ENCODE measurements around the gene SUPV3L1. TPM values are rescaled to one million over a fixed set of nuclear protein-coding genes. Genes with fewer than 3 reads are reported as not detected.
A peak's percentile ranks its signal among the peaks of the same experiment; 100 is the strongest.

SUPV3L1 gene
- total RNA-seq, 3 donors from 2014 or later, result 24.3 to 40.1 (median 28.5) TPM

DNA sequence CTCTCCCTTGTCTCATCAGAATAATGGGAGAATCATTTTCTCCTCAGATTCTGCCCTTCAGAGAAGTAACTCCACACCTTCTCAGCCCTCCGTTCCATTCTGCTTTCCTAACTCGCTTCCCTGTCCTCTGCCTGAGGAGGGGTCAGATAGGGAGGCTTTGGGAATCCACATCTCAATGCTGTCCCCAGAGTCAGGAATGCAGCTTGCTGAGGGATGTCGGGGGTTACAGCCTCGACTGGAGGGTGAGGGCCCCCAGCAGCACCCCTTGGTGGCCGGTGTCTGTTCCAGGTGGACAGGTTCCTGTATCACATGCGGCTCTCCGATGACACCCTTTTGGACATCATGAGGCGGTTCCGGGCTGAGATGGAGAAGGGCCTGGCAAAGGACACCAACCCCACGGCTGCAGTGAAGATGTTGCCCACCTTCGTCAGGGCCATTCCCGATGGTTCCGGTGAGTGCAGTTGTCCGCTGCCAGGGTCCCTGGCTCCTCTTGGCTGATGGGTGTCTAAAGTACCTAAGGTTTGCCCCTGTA, 47.0 kb downstream of the SUPV3L1 start:
- Histone ChIP-seq H3K36me3 (no peaks in the 10 kb centered on the region), H3K27me3 (no peaks in the 10 kb centered on the region), H3K4me3 (no peak overlapping the region), H3K4me1 (no peaks in the 10 kb centered on the region), H3K9me3 (no peaks in the 10 kb centered on the region), H3K27ac (no peak overlapping the region)
- DNase-seq (ENCODE audit: low spot score in 2 of 2), result no peak
- intact Hi-C loops (cut with DNase I; ENCODE audit: low total_unique reads), result no loop called here
- no peak for TF ChIP-seq POLR2AphosphoS5 (IDR thresholded peaks at IDR 0.05)
- no peak for TF ChIP-seq POLR2A (IDR thresholded peaks at IDR 0.05)
- TF ChIP-seq, protein P1, sequence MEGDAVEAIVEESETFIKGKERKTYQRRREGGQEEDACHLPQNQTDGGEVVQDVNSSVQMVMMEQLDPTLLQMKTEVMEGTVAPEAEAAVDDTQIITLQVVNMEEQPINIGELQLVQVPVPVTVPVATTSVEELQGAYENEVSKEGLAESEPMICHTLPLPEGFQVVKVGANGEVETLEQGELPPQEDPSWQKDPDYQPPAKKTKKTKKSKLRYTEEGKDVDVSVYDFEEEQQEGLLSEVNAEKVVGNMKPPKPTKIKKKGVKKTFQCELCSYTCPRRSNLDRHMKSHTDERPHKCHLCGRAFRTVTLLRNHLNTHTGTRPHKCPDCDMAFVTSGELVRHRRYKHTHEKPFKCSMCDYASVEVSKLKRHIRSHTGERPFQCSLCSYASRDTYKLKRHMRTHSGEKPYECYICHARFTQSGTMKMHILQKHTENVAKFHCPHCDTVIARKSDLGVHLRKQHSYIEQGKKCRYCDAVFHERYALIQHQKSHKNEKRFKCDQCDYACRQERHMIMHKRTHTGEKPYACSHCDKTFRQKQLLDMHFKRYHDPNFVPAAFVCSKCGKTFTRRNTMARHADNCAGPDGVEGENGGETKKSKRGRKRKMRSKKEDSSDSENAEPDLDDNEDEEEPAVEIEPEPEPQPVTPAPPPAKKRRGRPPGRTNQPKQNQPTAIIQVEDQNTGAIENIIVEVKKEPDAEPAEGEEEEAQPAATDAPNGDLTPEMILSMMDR (IDR thresholded peaks at IDR 0.05), result no peak

DNA sequence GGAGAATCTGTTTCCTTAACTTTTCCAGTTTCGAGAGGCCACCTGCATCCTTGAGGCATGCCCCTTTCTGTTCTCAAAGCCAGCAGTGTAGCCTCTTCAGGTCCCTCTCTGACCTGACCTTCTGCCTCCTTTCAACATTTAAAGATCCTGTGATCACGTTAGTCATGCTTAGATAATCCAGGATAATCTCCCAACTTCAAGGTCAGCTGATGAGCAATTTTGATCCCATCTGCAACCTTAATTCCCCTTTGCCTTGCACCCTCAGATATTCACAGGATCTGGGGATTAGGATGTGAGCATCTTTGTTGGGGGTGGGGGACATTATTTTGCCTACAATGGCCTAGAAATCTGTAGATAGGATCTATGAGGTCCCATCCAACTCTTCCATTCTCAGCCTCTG, 48.1 kb downstream of the SUPV3L1 start:
- Histone ChIP-seq H3K36me3 (no peaks in the 10 kb centered on the region), H3K9me3 (no peaks in the 10 kb centered on the region), H3K27ac (no peak overlapping the region), H3K4me1 (no peaks in the 10 kb centered on the region), H3K27me3 (no peaks in the 10 kb centered on the region), H3K4me3 (no peak overlapping the region)
- DNase-seq (ENCODE audit: low spot score in 2 of 2), result no peak
- no peak for TF ChIP-seq POLR2AphosphoS5 (IDR thresholded peaks at IDR 0.05)
- no peak for TF ChIP-seq POLR2A (IDR thresholded peaks at IDR 0.05)
- TF ChIP-seq, protein P1 (IDR thresholded peaks at IDR 0.05), result no peak
- intact Hi-C loops (cut with DNase I; ENCODE audit: low total_unique reads), result no loop called here

DNA sequence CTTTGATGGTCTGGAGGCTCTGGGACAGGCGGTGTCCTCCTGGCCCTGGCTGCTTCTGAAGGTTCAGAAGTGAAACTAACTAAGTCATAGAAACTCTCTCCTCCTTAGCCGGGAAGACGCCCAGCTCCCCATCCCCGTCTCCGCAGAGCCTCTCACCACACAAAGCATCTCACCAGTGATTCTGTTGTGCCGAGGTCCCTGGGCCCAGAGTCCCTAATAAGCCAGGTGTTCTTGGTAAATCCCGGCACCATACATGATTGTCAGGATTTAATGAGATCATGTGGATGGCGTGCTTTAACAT, 49.5 kb downstream of the SUPV3L1 start:
- H3K9me3 ChIP-seq, result no peaks in the 10 kb centered on the region
- no peaks in the 10 kb centered on the region for H3K36me3 ChIP-seq
- H3K4me3 ChIP-seq, result no peak overlapping the region
- H3K4me1 ChIP-seq, result no peaks in the 10 kb centered on the region
- TF ChIP-seq, protein P1 (IDR thresholded peaks at IDR 0.05), result no peak
- TF ChIP-seq POLR2A (IDR thresholded peaks at IDR 0.05) (no peak), POLR2AphosphoS5 (IDR thresholded peaks at IDR 0.05) (no peak)
- peak overlapping the region in 1 of 2 donors; percentile 11 for H3K27ac ChIP-seq
- intact Hi-C loops (cut with DNase I; ENCODE audit: low total_unique reads), result no loop called here
- no peak for DNase-seq (ENCODE audit: low spot score in 2 of 2)
- no peaks in the 10 kb centered on the region for H3K27me3 ChIP-seq

DNA sequence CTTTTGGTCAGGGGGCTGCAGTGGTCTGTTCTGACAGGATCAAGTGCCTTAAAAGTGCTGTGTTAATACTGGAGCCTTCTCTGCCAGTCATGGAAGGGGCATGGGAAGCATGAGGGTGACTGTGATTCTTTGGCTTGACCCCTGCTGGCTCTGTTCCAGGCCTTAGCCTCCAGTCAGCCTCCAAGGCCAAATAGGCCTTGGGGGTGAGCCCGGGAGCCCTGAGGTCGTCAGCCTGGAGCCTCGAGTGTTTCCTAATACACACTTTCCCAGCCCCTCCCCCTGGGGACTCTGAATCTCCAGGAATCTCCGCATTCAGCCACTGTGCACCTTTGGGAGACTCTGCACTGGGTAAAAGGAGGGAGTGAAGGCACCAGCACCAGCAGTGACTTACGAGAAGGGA, 50.1 kb downstream of the SUPV3L1 start:
- intact Hi-C loops (cut with DNase I; ENCODE audit: low total_unique reads), result no loop called here

DNA sequence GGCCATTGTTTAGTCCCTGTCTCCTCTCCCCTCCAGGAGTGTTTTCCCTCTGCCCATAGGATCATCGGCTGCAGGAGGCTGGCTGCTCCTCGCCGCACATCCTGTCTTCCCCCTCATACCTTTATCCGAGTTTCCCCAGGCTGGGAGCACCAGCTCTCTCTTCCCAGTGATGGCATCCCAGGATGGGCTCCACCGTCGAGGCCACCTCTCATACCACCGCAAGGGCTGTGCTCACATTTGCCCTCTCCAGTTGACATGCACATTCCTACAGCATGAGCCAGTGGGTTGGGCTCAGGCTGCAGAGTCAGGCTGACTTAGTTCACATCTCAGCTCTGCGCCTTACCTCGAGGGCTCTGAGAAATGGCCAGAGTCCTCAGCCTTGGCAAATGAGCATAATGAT, 52.2 kb downstream of the SUPV3L1 start:
- H3K4me1 ChIP-seq, result no peaks in the 10 kb centered on the region
- no peaks in the 10 kb centered on the region for H3K36me3 ChIP-seq
- no peak overlapping the region for H3K27ac ChIP-seq
- TF ChIP-seq POLR2AphosphoS5 (IDR thresholded peaks at IDR 0.05), result no peak
- no peak for TF ChIP-seq POLR2A (IDR thresholded peaks at IDR 0.05)
- TF ChIP-seq, protein P1 (IDR thresholded peaks at IDR 0.05), result no peak
- no peaks in the 10 kb centered on the region for H3K27me3 ChIP-seq
- H3K9me3 ChIP-seq, result no peaks in the 10 kb centered on the region
- intact Hi-C loops (cut with DNase I; ENCODE audit: low total_unique reads), result no loop called here
- H3K4me3 ChIP-seq, result no peak overlapping the region
- DNase-seq (ENCODE audit: low spot score in 2 of 2), result no peak

More for the DNA sequence above, 50.1 kb downstream of the SUPV3L1 start:
- Histone ChIP-seq H3K4me3 (no peak overlapping the region), H3K4me1 (no peaks in the 10 kb centered on the region), H3K27ac (no peak overlapping the region), H3K36me3 (no peaks in the 10 kb centered on the region), H3K27me3 (no peaks in the 10 kb centered on the region), H3K9me3 (no peaks in the 10 kb centered on the region)
- TF ChIP-seq, protein P1 (IDR thresholded peaks at IDR 0.05), result no peak
- no peak for TF ChIP-seq POLR2AphosphoS5 (IDR thresholded peaks at IDR 0.05)
- TF ChIP-seq POLR2A (IDR thresholded peaks at IDR 0.05), result no peak
- no peak for DNase-seq (ENCODE audit: low spot score in 2 of 2)

Data from breast epithelium (tissue), 4 donors.